ENCODE data around the gene SNX30. TPM values are rescaled to one million over a fixed set of nuclear protein-coding genes. Genes with fewer than 3 reads are reported as not detected.

The SNX30 gene
- polyA plus RNA-seq, 1 of the 3 experiments (the other 2 are of a cell fraction), result 2.7 TPM

DNA sequence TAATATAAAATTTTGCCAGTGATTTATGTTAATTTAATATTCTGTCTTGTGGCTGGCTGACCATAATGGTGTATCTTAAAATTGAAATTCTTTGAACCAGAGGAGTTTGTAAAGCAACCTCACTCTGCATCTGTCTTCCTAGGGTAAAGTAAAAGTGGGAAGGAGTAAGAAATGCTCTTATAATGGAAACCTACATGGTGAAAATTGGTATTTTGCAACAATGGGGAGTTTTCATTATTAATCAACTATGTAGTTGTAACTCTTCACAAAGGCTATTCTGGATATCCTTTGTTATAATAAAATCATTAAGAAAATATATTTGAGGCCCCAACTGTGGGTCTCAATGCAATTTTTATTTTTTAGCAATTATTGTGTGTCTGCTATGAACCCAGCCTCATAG lies 44.2 kb downstream of the SNX30 start:
- no peaks in the 10 kb centered on the region for H3K9me3 ChIP-seq
- H2AFZ ChIP-seq (ENCODE audit: low read depth), result no peak overlapping the region
- TF ChIP-seq, protein P1, sequence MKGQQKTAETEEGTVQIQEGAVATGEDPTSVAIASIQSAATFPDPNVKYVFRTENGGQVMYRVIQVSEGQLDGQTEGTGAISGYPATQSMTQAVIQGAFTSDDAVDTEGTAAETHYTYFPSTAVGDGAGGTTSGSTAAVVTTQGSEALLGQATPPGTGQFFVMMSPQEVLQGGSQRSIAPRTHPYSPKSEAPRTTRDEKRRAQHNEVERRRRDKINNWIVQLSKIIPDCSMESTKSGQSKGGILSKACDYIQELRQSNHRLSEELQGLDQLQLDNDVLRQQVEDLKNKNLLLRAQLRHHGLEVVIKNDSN (IDR thresholded peaks at IDR 0.05; ENCODE audit: borderline replicate concordance, low read depth), result no peak
- TF ChIP-seq JUND (IDR thresholded peaks at IDR 0.05), result no peak
- TF ChIP-seq, protein P2, sequence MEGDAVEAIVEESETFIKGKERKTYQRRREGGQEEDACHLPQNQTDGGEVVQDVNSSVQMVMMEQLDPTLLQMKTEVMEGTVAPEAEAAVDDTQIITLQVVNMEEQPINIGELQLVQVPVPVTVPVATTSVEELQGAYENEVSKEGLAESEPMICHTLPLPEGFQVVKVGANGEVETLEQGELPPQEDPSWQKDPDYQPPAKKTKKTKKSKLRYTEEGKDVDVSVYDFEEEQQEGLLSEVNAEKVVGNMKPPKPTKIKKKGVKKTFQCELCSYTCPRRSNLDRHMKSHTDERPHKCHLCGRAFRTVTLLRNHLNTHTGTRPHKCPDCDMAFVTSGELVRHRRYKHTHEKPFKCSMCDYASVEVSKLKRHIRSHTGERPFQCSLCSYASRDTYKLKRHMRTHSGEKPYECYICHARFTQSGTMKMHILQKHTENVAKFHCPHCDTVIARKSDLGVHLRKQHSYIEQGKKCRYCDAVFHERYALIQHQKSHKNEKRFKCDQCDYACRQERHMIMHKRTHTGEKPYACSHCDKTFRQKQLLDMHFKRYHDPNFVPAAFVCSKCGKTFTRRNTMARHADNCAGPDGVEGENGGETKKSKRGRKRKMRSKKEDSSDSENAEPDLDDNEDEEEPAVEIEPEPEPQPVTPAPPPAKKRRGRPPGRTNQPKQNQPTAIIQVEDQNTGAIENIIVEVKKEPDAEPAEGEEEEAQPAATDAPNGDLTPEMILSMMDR (IDR thresholded peaks at IDR 0.05), result no peak
- no peak for TF ChIP-seq EP300 (IDR thresholded peaks at IDR 0.05; ENCODE audit: borderline replicate concordance in 1 of 2, low read depth in 1 of 2, low read length in 1 of 2)
- no peak for TF ChIP-seq TCF12 (IDR thresholded peaks at IDR 0.05)
- TF ChIP-seq CHD2 (IDR thresholded peaks at IDR 0.05; ENCODE audit: low read length, partially characterized antibody), result no peak
- TF ChIP-seq, protein P3, sequence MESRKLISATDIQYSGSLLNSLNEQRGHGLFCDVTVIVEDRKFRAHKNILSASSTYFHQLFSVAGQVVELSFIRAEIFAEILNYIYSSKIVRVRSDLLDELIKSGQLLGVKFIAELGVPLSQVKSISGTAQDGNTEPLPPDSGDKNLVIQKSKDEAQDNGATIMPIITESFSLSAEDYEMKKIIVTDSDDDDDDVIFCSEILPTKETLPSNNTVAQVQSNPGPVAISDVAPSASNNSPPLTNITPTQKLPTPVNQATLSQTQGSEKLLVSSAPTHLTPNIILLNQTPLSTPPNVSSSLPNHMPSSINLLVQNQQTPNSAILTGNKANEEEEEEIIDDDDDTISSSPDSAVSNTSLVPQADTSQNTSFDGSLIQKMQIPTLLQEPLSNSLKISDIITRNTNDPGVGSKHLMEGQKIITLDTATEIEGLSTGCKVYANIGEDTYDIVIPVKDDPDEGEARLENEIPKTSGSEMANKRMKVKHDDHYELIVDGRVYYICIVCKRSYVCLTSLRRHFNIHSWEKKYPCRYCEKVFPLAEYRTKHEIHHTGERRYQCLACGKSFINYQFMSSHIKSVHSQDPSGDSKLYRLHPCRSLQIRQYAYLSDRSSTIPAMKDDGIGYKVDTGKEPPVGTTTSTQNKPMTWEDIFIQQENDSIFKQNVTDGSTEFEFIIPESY (IDR thresholded peaks at IDR 0.05; ENCODE audit: borderline replicate concordance, low read depth), result no peak
- TF ChIP-seq POLR2AphosphoS5 (IDR thresholded peaks at IDR 0.05; ENCODE audit: low read depth, low read length), result no peak
- H3K27ac ChIP-seq (ENCODE audit: low read depth in 2 of 2, low read length in 1 of 2), result no peak overlapping the region
- H4K20me1 ChIP-seq (ENCODE audit: insufficient read depth), result no peaks in the 10 kb centered on the region
- no peaks in the 10 kb centered on the region for H3F3A ChIP-seq (replicated peaks; ENCODE audit: insufficient read depth)
- H3K27me3 ChIP-seq (ENCODE audit: insufficient read depth), result no peaks in the 10 kb centered on the region
- H3K4me3 ChIP-seq (ENCODE audit: low read depth in 2 of 2, low read length in 1 of 2), result no peak overlapping the region
- no peak overlapping the region for H3K9ac ChIP-seq
- H3K9me2 ChIP-seq, result no peaks in the 10 kb centered on the region
- peaks cover 3% of the 10 kb centered on the region; the same call in 1 of the 2 replicates for H3K79me2 ChIP-seq (ENCODE audit: insufficient read depth)
- peaks cover 0 to 3% of the 10 kb centered on the region in 2 experiments; a peak in 2 of 4 replicates for H3K4me1 ChIP-seq (ENCODE audit: control insufficient read depth in 1 of 2, insufficient read depth in 2 of 2, low read depth in 1 of 2, low read length in 1 of 2)
- no peak for DNase-seq
- POLR2A ChIA-PET, result no interaction called here
- H3K4me2 ChIP-seq, result no peak overlapping the region
- no peaks in the 10 kb centered on the region for H3K36me3 ChIP-seq (replicated peaks in 1 of 2; ENCODE audit: control insufficient read depth in 1 of 2, insufficient read depth in 2 of 2, low read length in 1 of 2)
- CTCF ChIA-PET, result no interaction called here

DNA sequence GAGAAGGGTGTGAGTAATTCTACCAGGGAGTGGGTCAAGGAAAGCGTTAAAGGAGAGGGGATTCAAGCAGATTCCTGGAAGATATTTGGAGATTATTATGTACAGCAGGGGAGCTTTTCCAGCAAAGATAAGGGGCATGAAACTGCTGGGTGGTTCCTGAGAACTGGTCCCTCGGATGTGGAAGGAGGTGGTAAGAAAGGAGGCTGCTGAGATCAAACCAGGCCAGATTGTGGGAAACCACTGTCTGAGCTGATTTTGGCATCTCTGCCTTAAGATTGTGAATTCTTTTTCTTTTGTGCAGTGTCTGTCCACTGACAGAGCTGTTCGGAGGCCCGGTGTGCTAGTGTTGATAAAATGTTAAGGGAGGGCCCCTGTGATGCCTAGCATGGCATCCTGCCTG lies 45.4 kb downstream of the SNX30 start:
- Histone ChIP-seq H3K36me3 (replicated peaks in 1 of 2; ENCODE audit: control insufficient read depth in 1 of 2, insufficient read depth in 2 of 2, low read length in 1 of 2) (no peaks in the 10 kb centered on the region), H2AFZ (ENCODE audit: low read depth) (no peak overlapping the region), H4K20me1 (ENCODE audit: insufficient read depth) (no peaks in the 10 kb centered on the region), H3K4me3 (ENCODE audit: low read depth in 2 of 2, low read length in 1 of 2) (no peak overlapping the region), H3K27me3 (ENCODE audit: insufficient read depth) (no peaks in the 10 kb centered on the region), H3K79me2 (ENCODE audit: insufficient read depth) (peaks cover 3% of the 10 kb centered on the region; the same call in 1 of the 2 replicates), H3K9me3 (no peaks in the 10 kb centered on the region), H3K27ac (ENCODE audit: low read depth in 2 of 2, low read length in 1 of 2) (no peak overlapping the region), H3K4me2 (no peak overlapping the region), H3K4me1 (ENCODE audit: control insufficient read depth in 1 of 2, insufficient read depth in 2 of 2, low read depth in 1 of 2, low read length in 1 of 2) (no peaks in the 10 kb centered on the region), H3K9ac (no peak overlapping the region), H3K9me2 (no peaks in the 10 kb centered on the region), H3F3A (replicated peaks; ENCODE audit: insufficient read depth) (no peaks in the 10 kb centered on the region)
- WGBS (ENCODE audit: low lambda C conversion rate), result 77% methylated on average over 4 of the region's 4 CpGs
- DNase-seq, result no peak
- ChIA-PET CTCF (interaction anchor here (1.0 kb wide), 1 partner anchor 701 kb away, joined by 3 read pairs; no protein-coding TSS in a partner anchor), POLR2A (no interaction called here)
- TF ChIP-seq SMC3 (IDR thresholded peaks at IDR 0.05; ENCODE audit: low read depth, low read length) (no peak), EZH2phosphoT487 (IDR thresholded peaks at IDR 0.05; ENCODE audit: borderline replicate concordance, low read depth) (no peak)
- TF ChIP-seq, protein P4, sequence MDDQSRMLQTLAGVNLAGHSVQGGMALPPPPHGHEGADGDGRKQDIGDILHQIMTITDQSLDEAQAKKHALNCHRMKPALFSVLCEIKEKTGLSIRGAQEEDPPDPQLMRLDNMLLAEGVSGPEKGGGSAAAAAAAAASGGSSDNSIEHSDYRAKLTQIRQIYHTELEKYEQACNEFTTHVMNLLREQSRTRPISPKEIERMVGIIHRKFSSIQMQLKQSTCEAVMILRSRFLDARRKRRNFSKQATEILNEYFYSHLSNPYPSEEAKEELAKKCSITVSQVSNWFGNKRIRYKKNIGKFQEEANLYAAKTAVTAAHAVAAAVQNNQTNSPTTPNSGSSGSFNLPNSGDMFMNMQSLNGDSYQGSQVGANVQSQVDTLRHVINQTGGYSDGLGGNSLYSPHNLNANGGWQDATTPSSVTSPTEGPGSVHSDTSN (IDR thresholded peaks at IDR 0.05), result no peak
- TF ChIP-seq, protein P5, sequence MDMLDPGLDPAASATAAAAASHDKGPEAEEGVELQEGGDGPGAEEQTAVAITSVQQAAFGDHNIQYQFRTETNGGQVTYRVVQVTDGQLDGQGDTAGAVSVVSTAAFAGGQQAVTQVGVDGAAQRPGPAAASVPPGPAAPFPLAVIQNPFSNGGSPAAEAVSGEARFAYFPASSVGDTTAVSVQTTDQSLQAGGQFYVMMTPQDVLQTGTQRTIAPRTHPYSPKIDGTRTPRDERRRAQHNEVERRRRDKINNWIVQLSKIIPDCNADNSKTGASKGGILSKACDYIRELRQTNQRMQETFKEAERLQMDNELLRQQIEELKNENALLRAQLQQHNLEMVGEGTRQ (IDR thresholded peaks at IDR 0.05; ENCODE audit: borderline replicate concordance, low read depth, low read length), result no peak
- TF ChIP-seq, protein P1 (IDR thresholded peaks at IDR 0.05; ENCODE audit: borderline replicate concordance, low read depth), result no peak
- TF ChIP-seq, protein P2 (IDR thresholded peaks at IDR 0.05), result no peak

Data from SK-N-SH (cell line).